ENCODE measurements around the gene PLXNC1. TPM values are rescaled to one million over a fixed set of nuclear protein-coding genes. Genes with fewer than 3 reads are reported as not detected.

PLXNC1 gene
- total and polyA plus RNA-seq, 2 of the 8 experiments (the other 6 are each of a cell fraction or from before 2014, with no cell fraction given), result 0.83 to 2.0 TPM

DNA sequence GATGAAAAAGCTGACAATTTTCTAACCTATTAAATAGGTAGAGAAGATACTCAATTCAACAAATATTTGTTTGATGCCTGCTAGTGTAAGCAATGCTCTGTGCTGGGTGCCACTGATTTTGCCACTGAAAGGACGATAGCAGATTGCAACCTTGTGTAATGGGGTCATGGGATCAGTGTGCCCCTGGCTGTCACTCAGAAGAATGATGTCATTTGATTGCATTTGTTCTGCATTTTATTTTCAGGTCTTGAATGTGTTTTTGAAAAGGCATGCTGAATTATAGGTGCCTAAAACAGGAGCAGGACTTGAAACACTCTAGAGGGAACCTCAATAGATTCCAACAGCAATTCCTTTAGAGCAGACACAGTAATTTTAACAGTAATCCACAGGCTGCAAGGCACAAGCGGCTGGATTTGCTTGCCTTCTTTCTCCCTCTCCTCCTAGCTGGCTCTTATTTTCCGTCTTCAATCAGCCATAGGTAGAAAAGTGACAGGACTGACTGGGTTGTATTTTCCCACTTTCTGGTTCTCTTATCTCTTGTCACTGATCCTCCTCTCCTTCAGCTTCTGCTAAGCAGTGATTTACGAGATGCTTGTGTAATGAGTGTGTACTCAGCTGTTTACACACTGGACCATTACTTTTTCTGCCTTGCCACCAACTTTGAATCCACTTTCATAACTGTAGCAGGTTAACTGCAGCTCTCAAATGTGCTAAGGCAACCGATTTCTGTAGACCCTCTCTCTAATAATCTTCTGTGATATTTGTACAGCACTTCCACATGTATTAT lies 4.1 kb downstream of the PLXNC1 start (continued):
- no peak for TF ChIP-seq TAF7 (optimal IDR thresholded peaks at IDR 0.05; ENCODE audit: borderline replicate concordance, low read depth, low read length)
- no peak for TF ChIP-seq JUND (IDR thresholded peaks at IDR 0.05; ENCODE audit: low read length)
- TF ChIP-seq, protein P1, sequence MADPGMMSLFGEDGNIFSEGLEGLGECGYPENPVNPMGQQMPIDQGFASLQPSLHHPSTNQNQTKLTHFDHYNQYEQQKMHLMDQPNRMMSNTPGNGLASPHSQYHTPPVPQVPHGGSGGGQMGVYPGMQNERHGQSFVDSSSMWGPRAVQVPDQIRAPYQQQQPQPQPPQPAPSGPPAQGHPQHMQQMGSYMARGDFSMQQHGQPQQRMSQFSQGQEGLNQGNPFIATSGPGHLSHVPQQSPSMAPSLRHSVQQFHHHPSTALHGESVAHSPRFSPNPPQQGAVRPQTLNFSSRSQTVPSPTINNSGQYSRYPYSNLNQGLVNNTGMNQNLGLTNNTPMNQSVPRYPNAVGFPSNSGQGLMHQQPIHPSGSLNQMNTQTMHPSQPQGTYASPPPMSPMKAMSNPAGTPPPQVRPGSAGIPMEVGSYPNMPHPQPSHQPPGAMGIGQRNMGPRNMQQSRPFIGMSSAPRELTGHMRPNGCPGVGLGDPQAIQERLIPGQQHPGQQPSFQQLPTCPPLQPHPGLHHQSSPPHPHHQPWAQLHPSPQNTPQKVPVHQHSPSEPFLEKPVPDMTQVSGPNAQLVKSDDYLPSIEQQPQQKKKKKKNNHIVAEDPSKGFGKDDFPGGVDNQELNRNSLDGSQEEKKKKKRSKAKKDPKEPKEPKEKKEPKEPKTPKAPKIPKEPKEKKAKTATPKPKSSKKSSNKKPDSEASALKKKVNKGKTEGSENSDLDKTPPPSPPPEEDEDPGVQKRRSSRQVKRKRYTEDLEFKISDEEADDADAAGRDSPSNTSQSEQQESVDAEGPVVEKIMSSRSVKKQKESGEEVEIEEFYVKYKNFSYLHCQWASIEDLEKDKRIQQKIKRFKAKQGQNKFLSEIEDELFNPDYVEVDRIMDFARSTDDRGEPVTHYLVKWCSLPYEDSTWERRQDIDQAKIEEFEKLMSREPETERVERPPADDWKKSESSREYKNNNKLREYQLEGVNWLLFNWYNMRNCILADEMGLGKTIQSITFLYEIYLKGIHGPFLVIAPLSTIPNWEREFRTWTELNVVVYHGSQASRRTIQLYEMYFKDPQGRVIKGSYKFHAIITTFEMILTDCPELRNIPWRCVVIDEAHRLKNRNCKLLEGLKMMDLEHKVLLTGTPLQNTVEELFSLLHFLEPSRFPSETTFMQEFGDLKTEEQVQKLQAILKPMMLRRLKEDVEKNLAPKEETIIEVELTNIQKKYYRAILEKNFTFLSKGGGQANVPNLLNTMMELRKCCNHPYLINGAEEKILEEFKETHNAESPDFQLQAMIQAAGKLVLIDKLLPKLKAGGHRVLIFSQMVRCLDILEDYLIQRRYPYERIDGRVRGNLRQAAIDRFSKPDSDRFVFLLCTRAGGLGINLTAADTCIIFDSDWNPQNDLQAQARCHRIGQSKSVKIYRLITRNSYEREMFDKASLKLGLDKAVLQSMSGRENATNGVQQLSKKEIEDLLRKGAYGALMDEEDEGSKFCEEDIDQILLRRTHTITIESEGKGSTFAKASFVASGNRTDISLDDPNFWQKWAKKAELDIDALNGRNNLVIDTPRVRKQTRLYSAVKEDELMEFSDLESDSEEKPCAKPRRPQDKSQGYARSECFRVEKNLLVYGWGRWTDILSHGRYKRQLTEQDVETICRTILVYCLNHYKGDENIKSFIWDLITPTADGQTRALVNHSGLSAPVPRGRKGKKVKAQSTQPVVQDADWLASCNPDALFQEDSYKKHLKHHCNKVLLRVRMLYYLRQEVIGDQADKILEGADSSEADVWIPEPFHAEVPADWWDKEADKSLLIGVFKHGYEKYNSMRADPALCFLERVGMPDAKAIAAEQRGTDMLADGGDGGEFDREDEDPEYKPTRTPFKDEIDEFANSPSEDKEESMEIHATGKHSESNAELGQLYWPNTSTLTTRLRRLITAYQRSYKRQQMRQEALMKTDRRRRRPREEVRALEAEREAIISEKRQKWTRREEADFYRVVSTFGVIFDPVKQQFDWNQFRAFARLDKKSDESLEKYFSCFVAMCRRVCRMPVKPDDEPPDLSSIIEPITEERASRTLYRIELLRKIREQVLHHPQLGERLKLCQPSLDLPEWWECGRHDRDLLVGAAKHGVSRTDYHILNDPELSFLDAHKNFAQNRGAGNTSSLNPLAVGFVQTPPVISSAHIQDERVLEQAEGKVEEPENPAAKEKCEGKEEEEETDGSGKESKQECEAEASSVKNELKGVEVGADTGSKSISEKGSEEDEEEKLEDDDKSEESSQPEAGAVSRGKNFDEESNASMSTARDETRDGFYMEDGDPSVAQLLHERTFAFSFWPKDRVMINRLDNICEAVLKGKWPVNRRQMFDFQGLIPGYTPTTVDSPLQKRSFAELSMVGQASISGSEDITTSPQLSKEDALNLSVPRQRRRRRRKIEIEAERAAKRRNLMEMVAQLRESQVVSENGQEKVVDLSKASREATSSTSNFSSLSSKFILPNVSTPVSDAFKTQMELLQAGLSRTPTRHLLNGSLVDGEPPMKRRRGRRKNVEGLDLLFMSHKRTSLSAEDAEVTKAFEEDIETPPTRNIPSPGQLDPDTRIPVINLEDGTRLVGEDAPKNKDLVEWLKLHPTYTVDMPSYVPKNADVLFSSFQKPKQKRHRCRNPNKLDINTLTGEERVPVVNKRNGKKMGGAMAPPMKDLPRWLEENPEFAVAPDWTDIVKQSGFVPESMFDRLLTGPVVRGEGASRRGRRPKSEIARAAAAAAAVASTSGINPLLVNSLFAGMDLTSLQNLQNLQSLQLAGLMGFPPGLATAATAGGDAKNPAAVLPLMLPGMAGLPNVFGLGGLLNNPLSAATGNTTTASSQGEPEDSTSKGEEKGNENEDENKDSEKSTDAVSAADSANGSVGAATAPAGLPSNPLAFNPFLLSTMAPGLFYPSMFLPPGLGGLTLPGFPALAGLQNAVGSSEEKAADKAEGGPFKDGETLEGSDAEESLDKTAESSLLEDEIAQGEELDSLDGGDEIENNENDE (IDR thresholded peaks at IDR 0.05; ENCODE audit: insufficient replicate concordance, low read length), result no peak
- TF ChIP-seq NANOG (IDR thresholded peaks at IDR 0.05; ENCODE audit: insufficient read depth, low read depth, low read length, poor library complexity, severe bottlenecking), result no peak
- no peak for TF ChIP-seq BACH1 (IDR thresholded peaks at IDR 0.05; ENCODE audit: low read length)
